HG03159 (cell line): ENCODE measurements around the gene ACAP2.
"Not testable (repeated sequence)": the region's sequence is repeated elsewhere in the genome, so short reads cannot be mapped to it uniquely, and the experiment has no call there.

Experiments
- ATAC-seq: cut with Tn5 transposase; IDR thresholded peaks from one replicate; pipeline ENCODE4 v1.9.1; 2021; ENCODE audit warnings: mild to moderate bottlenecking, moderate library complexity; ENCODE audit not compliant: unreplicated experiment

The ACAP2 gene

DNA sequence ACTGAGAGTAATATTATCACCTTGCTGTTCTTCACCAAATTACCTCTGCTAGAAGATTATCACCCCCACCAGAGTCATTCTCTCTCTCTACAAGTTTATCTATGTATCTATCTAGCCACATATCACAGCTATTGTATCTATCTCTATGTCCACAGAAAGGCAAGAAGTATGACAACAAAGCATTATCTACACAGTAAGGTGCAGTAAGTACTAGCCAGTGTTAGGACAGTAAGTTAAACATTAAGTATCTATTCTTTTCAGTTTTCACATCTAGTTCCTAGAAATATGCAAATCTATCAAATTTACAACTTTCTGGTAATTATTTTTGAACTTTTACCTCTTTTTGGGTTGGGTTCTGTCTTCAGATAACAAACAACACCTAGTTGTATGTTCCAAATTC is 145.4 kb downstream of the ACAP2 start:
- ATAC-seq, result no peak

DNA sequence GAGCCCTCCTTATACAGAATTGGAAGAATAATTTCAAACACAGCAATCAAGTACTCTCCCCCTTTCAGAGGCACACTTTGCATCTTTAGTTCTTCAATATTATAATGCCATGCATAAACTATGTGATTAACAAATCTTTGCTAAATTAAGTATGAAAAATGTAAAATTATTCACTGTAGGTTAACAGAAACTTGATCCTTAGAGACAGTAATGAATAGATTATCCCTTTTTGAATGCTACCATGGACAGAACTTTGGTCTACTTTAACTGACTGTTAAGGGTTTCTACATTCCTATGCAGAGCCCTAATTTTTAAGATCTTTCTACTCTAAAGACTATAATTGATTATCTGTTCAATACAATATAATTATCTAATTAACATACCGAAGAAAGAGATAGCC is 146.2 kb downstream of the ACAP2 start:
- no peak for ATAC-seq

GRCh38 chr3:195291121-195291520 is 151.7 kb downstream of the ACAP2 start:
- ATAC-seq, result no peak

- ATAC-seq, result not testable (repeated sequence)
These were observed 152.2 kb downstream of the ACAP2 start for GRCh38 chr3:195290643-195291042.

DNA sequence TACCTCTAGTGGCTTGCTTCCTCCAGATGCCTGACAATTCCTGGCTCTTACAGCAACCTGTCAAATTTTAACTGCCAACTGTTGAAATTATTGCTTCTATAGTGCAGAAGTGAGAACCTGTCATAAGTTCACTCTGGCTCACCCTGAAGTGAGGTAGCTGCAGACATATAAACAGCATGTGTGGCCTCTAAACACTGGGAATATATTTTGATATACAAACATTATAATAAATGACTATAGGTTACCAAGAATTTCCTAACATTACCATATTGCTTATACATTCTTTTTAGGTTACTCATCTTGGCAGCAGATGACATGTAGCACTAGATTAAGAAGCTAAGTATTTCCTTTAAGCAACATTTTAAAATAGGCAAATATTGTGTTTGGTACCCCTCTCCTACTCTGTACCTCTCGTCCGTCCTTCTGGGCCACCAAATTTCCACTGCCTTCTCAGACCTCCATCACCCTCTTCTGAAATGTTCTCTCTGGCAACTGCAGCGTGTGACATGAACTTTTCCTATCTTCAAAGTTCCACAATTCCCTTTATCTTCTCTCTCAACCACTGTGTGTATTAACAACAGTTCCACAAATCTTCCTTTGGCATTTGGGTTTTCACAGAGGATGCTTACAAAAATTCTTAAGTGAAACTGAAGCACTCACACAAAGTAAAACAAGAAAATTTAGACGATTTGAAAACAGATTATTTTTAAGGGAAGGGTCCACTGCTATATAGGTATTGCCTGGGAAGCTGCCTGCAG is 156.5 kb downstream of the ACAP2 start:
- ATAC-seq, result no peak

- ATAC-seq, result no peak
These were observed 157.4 kb downstream of the ACAP2 start for GRCh38 chr3:195285372-195285771.

GRCh38 chr3:195284842-195285241 is 158.0 kb downstream of the ACAP2 start:
- ATAC-seq, result no peak

- ATAC-seq, result no peak
These were observed 159.9 kb downstream of the ACAP2 start for GRCh38 chr3:195282961-195283360.

GRCh38 chr3:195274259-195274966 is 168.4 kb downstream of the ACAP2 start:
- no peak for ATAC-seq

DNA sequence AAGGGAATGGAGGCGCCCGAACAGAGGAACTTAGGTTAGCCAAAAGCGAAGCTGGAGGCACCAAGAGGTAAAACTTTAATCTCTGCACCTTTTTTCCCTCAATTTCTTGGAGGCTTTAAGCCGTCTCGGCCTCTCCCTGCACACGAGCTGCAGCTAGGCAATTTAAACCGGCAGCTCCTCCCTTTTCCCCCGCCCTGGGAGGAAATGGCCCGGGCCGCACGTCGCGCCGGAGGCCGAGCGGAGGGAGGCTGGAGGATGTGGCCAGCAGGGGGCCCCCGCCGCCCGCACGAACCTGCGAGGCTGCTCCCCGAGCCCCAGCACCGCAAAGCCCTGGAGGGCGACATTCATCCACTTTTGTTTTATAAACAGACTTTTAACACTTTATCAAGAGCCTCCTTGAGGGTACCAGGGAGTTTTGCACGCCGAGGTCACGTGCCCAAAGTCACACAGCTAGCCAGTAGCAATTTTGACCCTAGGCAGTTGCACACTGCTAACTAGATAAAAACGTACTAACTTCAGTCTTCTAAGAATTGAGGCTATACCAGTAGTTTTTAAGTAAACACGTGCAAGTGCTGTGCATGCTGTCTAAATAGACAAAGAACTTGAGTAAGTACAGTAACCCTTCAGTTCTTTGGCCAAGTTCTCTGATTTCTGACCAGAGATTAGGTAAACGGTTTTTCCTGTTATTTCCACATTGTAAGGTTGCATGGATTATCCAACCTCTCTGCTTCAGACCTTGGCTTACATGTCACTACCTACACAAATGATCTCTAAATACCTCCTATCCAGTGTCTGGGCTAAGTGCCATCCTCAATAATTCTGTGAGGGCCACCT is 171.2 kb downstream of the ACAP2 start:
- peak; percentile 66 for ATAC-seq

GRCh38 chr3:195270817-195271409 is 171.9 kb downstream of the ACAP2 start, which contains the start of gene XXYLT1:
Gene XXYLT1 (minus strand): TSS chr3:195271159. CDS start chr3:195271058, 101 bp downstream.
- peak; percentile 82 for ATAC-seq

DNA sequence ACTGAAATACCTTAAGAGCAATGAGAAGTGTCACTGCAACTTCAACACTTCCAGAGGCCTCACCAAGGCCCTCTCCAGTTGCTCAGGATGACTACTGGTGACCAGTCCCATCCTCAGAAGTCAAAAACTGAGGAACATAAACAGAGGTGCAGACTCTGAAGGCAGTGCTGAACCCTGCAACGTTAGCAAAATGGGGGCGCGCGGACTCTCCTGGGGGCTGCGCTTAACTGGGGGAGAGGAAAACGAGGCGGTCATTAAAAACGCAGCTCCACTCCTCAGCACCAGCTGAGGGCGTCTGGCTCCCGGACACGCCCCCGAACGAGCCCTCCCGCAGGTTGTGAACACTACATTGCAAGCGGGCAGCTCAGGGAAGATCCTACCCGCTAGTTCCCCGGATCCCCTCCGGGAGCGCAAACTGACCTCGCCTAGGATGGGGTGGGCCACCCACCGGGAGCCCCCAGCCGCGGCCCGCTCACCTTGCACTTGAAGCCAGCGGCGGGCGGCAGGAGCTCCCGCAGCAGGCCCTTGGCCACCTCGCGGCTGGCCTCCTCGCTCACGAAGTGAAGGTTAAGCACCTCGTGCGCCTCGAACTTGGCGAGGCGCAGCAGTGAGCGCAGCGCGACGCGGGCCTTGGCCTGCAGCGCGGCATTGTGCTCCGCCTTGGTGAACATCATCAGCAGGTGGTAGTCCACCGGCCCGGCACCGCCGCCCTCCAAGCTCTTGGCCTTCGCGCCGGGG is 172.6 kb downstream of the ACAP2 start:
- peak; percentile 14 for ATAC-seq

DNA sequence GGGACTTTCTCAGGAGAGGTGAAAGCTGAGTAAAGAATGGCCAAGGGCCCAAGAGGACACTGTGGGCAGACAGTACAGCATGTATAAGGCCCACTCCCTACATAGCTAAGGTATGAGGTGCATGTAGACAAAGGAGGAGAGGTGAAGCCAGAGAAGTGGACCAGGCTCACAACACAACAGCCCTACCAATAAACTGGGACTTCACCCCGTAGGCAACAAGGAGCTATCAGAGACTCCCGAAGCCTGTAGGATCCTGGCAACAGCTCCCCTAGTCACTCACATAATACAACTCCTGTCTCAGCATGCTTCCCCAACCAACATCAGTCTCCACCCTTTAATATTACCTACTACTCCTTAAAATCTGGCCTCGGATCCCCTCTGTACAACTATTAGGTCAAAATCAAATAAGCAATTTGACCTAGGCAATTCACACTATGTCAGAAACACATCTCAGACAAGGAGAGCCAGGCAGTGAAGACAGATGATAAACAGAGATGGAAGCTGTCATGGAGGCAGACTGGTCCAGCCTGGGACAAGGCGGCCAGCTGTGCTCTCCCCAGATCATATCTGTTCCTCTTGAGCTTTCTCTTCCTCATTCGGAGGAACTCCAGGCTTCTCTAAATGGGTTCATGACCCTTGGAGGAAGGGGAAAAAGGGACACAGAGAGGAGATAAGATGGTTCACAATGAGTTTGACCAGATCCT is 173.3 kb downstream of the ACAP2 start:
- no peak for ATAC-seq

GRCh38 chr3:195268576-195269309 is 174.1 kb downstream of the ACAP2 start:
- no peak for ATAC-seq

DNA sequence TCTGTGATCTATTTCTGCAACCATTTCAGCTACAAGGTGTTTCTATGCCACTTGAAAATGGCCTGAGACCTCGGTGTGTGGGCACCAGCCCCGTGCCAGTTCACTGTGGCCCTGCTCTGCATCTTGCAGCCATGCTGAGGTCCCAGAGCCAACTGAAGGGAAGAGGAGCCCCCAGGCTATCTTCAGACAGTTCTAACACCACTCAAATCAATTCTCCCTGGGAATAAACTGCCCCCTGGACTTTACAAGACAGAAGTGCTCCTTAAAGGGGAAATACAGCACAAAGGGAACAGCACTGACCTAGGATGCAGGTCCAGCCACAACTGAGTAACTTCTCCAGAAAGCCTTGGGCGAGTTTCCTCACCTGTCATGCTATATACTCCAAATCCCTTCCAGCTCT is 175.7 kb downstream of the ACAP2 start:
- ATAC-seq, result no peak

DNA sequence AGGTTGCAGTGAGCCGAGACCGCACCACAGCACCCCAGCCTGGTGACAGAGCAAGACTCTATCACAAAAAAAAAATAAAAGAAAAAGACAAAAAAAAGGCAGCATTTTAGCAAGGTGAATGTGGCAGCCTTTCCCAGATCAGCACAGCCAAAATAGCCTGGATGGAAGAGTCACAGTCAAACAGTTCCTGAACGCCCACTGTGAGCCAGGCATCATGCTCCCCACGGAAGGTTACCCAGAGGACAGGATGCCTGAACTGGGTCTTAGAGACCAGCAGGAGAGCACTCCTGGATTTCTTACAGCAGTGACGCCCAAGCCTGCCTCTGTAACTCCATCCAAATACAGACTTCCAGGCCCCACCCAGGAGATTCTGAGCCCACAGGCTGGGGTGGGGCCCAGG is 176.4 kb downstream of the ACAP2 start:
- no peak for ATAC-seq

GRCh38 chr3:195265363-195265976 is 177.3 kb downstream of the ACAP2 start:
- ATAC-seq, result no peak

- no peak for ATAC-seq
These were observed 178.8 kb downstream of the ACAP2 start for GRCh38 chr3:195263925-195264600.
